SK-N-MC (cell line): ENCODE results near the gene SLAMF6.

Experiments
- EZH2 ChIP-seq: fragments of 200-600 bp; sonication (generic); IDR thresholded peaks from one replicate; pipeline ENCODE4 v1.6.1; 2017; ENCODE audit warnings: antibody characterized with exemption
- FOXP2 ChIP-seq: optimal IDR thresholded peaks from 2 replicates; pipeline ENCODE3; 2011; ENCODE audit warnings: mild to moderate bottlenecking, moderate library complexity; ENCODE audit not compliant: insufficient read depth; ENCODE audit errors: extremely low read length, control extremely low read depth
- POLR2AphosphoS5 ChIP-seq: IDR thresholded peaks from 2 replicates; pipeline ENCODE4 v1.6.1; 2012; ENCODE audit warnings: mild to moderate bottlenecking, low read depth, low read length, borderline replicate concordance

GRCh38 chr1:160522136-160522535, 919 bp downstream of the SLAMF6 start:
- TF ChIP-seq POLR2AphosphoS5, result no peak
- no peak for TF ChIP-seq EZH2
- no peak for TF ChIP-seq FOXP2
